ENCODE data around the gene APBB2. TPM values are rescaled to one million over a fixed set of nuclear protein-coding genes. Genes with fewer than 3 reads are reported as not detected.

Gene APBB2
- total RNA-seq, 4 donors from 2014 or later = 66.3 to 133 (median 90.2) TPM

- 75% methylated on average over 1 of the region's 1 CpG; no CpG with 5 or more reads in 1 of the 2 donors for WGBS, 2 donors (ENCODE audit: low coverage in 1 of 2)
- peaks cover 6% of the 10 kb centered on the region for H3K27me3 ChIP-seq
- no peak overlapping the region for H3K27ac ChIP-seq
- no peak overlapping the region for H3K4me3 ChIP-seq
- no peaks in the 10 kb centered on the region for H3K36me3 ChIP-seq
- TF ChIP-seq POLR2A (IDR thresholded peaks at IDR 0.05) (no peak), CTCF (IDR thresholded peaks at IDR 0.05) (no peak), EP300 (IDR thresholded peaks at IDR 0.05) (no peak), POLR2AphosphoS5 (IDR thresholded peaks at IDR 0.05) (no peak)
- H3K4me1 ChIP-seq = no peaks in the 10 kb centered on the region
- no peaks in the 10 kb centered on the region for H3K9me3 ChIP-seq
- ATAC-seq = no peak
Observed at GRCh38 chr4:41245983-41246382, 31.6 kb upstream of the APBB2 start.

GRCh38 chr4:41241919-41242318 lies 27.6 kb upstream of the APBB2 start:
- no peak for ATAC-seq
- 91% methylated on average over 1 of the region's 1 CpG; no CpG with 5 or more reads in 1 of the 2 donors for WGBS, 2 donors (ENCODE audit: low coverage in 1 of 2)
- H3K36me3 ChIP-seq = no peaks in the 10 kb centered on the region
- H3K27ac ChIP-seq = no peak overlapping the region
- peaks cover 6% of the 10 kb centered on the region for H3K27me3 ChIP-seq
- TF ChIP-seq CTCF (IDR thresholded peaks at IDR 0.05) = no peak
- TF ChIP-seq POLR2A (IDR thresholded peaks at IDR 0.05) = no peak
- no peak for TF ChIP-seq POLR2AphosphoS5 (IDR thresholded peaks at IDR 0.05)
- no peak for TF ChIP-seq EP300 (IDR thresholded peaks at IDR 0.05)
- H3K9me3 ChIP-seq = no peaks in the 10 kb centered on the region
- no peak overlapping the region for H3K4me3 ChIP-seq
- H3K4me1 ChIP-seq = no peaks in the 10 kb centered on the region

DNA sequence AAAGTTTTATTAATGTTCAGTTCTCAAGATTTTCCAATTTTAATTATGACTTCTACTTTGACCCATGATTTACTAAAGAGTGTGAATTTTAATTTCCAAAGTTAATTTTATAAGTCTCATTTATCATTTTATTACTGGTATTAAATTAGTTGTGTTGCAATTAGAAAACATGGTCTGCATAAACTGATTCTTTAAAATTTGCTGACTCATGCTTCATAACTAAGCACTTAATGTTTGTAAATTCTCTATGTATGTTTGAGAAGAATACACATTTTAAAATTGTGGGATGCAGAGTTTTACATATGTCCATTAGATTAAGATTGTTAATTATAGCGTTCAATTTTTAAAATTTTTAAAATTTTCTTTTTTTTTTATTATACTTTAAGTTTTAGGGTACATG lies 22.2 kb upstream of the APBB2 start:
- 100% methylated on average over 1 of the region's 1 CpG for WGBS, 2 donors (ENCODE audit: low coverage in 1 of 2)
- H3K36me3 ChIP-seq = no peaks in the 10 kb centered on the region
- no peak overlapping the region for H3K27ac ChIP-seq
- TF ChIP-seq POLR2A (IDR thresholded peaks at IDR 0.05) = no peak
- no peaks in the 10 kb centered on the region for H3K4me1 ChIP-seq
- no peak for ATAC-seq
- no peak overlapping the region for H3K4me3 ChIP-seq
- H3K9me3 ChIP-seq = no peaks in the 10 kb centered on the region
- H3K27me3 ChIP-seq = no peaks in the 10 kb centered on the region

- 100% methylated on average over 1 of the region's 1 CpG for WGBS, 2 donors (ENCODE audit: low coverage in 1 of 2)
- no peak for ATAC-seq
- Histone ChIP-seq H3K4me1 (no peaks in the 10 kb centered on the region), H3K27ac (no peak overlapping the region), H3K36me3 (no peaks in the 10 kb centered on the region), H3K4me3 (no peak overlapping the region), H3K9me3 (no peaks in the 10 kb centered on the region), H3K27me3 (no peaks in the 10 kb centered on the region)
- TF ChIP-seq EP300 (IDR thresholded peaks at IDR 0.05) (no peak), CTCF (IDR thresholded peaks at IDR 0.05) (no peak), POLR2AphosphoS5 (IDR thresholded peaks at IDR 0.05) (no peak), POLR2A (IDR thresholded peaks at IDR 0.05) (no peak)
Observed at GRCh38 chr4:41236032-41236431, 21.7 kb upstream of the APBB2 start.

DNA sequence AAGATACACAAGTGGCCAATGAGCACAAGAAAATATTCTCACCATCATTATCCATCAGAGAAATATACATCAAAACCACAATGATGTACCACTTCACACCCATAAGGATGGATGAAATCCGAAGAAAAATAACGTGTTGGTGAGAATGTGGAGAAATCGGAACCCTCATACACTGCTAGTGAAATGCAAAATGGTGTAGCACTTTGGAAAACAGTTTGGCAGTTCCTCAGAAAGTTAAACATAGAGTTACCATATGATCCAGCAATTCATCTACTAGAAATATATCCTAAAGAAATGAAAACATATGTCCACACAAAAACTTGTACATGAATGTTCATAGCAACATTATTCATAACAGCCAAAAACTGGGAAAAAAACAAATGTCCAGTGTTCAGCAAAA lies 18.5 kb upstream of the APBB2 start:
- Histone ChIP-seq H3K4me1 (no peaks in the 10 kb centered on the region), H3K9me3 (no peaks in the 10 kb centered on the region), H3K4me3 (no peak overlapping the region), H3K27ac (no peak overlapping the region), H3K27me3 (no peaks in the 10 kb centered on the region), H3K36me3 (no peaks in the 10 kb centered on the region)
- no peak for ATAC-seq
- 84 to 97% methylated on average over 3 of the region's 3 CpGs for WGBS, 2 donors (ENCODE audit: low coverage in 1 of 2)
- no peak for TF ChIP-seq POLR2AphosphoS5 (IDR thresholded peaks at IDR 0.05)
- TF ChIP-seq CTCF (IDR thresholded peaks at IDR 0.05) = no peak
- TF ChIP-seq EP300 (IDR thresholded peaks at IDR 0.05) = no peak
- TF ChIP-seq POLR2A (IDR thresholded peaks at IDR 0.05) = no peak

Data from gastroesophageal sphincter (tissue), 4 donors.